Measurements from ENCODE around the gene NEMP2.
"Not testable (repeated sequence)": the region's sequence is repeated elsewhere in the genome, so short reads cannot be mapped to it uniquely, and the experiment has no call there.

The NEMP2 gene

GRCh38 chr2:190526105-190526750 is 8.3 kb downstream of the NEMP2 start:
- no peak for DNase-seq (ENCODE audit: low read depth in 1 of 2, low spot score in 1 of 2)

GRCh38 chr2:190524928-190525327 is 9.6 kb downstream of the NEMP2 start:
- no peak for DNase-seq (ENCODE audit: low read depth in 1 of 2, low spot score in 1 of 2)

GRCh38 chr2:190519975-190520767 is 14.4 kb downstream of the NEMP2 start:
- DNase-seq (ENCODE audit: low read depth in 1 of 2, low spot score in 1 of 2), result no peak

GRCh38 chr2:190517468-190517867 is 17.1 kb downstream of the NEMP2 start:
- no peak for DNase-seq (ENCODE audit: low read depth in 1 of 2, low spot score in 1 of 2)

GRCh38 chr2:190515687-190516086 is 18.8 kb downstream of the NEMP2 start:
- DNase-seq (ENCODE audit: low read depth in 1 of 2, low spot score in 1 of 2), result no peak

- DNase-seq (ENCODE audit: low read depth in 1 of 2, low spot score in 1 of 2), result no peak
Measured at GRCh38 chr2:190514676-190515075, 19.8 kb downstream of the NEMP2 start.

- no peak for DNase-seq (ENCODE audit: low read depth in 1 of 2, low spot score in 1 of 2)
Measured at GRCh38 chr2:190513877-190514276, 20.6 kb downstream of the NEMP2 start.

- DNase-seq (ENCODE audit: low read depth in 1 of 2, low spot score in 1 of 2), result no peak
Measured at GRCh38 chr2:190512539-190513095, 21.9 kb downstream of the NEMP2 start.

- DNase-seq (ENCODE audit: low read depth in 1 of 2, low spot score in 1 of 2), result no peak
Measured at GRCh38 chr2:190511104-190511503, 23.4 kb downstream of the NEMP2 start.

- DNase-seq (ENCODE audit: low read depth in 1 of 2, low spot score in 1 of 2), result not testable (repeated sequence)
Measured at GRCh38 chr2:190509895-190510294, 24.6 kb downstream of the NEMP2 start.

- DNase-seq (ENCODE audit: low read depth in 1 of 2, low spot score in 1 of 2), result no peak
Measured at GRCh38 chr2:190507135-190507534, 27.4 kb downstream of the NEMP2 start.

- DNase-seq (ENCODE audit: low read depth in 1 of 2, low spot score in 1 of 2), result no peak
Measured at GRCh38 chr2:190506666-190507065, 27.9 kb downstream of the NEMP2 start.

GRCh38 chr2:190505696-190506095 is 28.8 kb downstream of the NEMP2 start:
- DNase-seq (ENCODE audit: low read depth in 1 of 2, low spot score in 1 of 2), result no peak

GRCh38 chr2:190504912-190505311 is 29.6 kb downstream of the NEMP2 start:
- no peak for DNase-seq (ENCODE audit: low read depth in 1 of 2, low spot score in 1 of 2)

GRCh38 chr2:190503088-190503487 is 31.4 kb downstream of the NEMP2 start:
- DNase-seq (ENCODE audit: low read depth in 1 of 2, low spot score in 1 of 2), result no peak

GRCh38 chr2:190501702-190502407 is 32.7 kb downstream of the NEMP2 start:
- no peak for DNase-seq (ENCODE audit: low read depth in 1 of 2, low spot score in 1 of 2)

GRCh38 chr2:190501231-190501630 is 33.3 kb downstream of the NEMP2 start:
- DNase-seq (ENCODE audit: low read depth in 1 of 2, low spot score in 1 of 2), result no peak

GRCh38 chr2:190500054-190500502 is 34.4 kb downstream of the NEMP2 start:
- no peak for DNase-seq (ENCODE audit: low read depth in 1 of 2, low spot score in 1 of 2)

GRCh38 chr2:190499273-190499672 is 35.2 kb downstream of the NEMP2 start:
- no peak for DNase-seq (ENCODE audit: low read depth in 1 of 2, low spot score in 1 of 2)

GRCh38 chr2:190497428-190497827 is 37.1 kb downstream of the NEMP2 start:
- DNase-seq (ENCODE audit: low read depth in 1 of 2, low spot score in 1 of 2), result no peak

GRCh38 chr2:190494600-190495227 is 39.8 kb downstream of the NEMP2 start:
- not testable (repeated sequence) for DNase-seq (ENCODE audit: low read depth in 1 of 2, low spot score in 1 of 2)

Measured in activated CD4-positive, alpha-beta T cell treated with anti-CD3 and anti-CD28 coated beads, Interleukin-2, amount 50 U/mL, for 24 hours (primary cell).